Esophagus squamous epithelium (tissue), 4 donors: ENCODE data around the gene CCNJL.

ENCODE experiments used
- POLR2A ChIP-seq, 4 donors: fragments of 450-650 bp; IDR thresholded peaks; one replicate each; pipeline ENCODE4 v1.6.1; 2017; ENCODE audit warnings: antibody characterized with exemption in 4 of 4, mild to moderate bottlenecking in 4 of 4, moderate library complexity in 3 of 4
- TF ChIP-seq, protein P1 (sequence below), 6 experiments: fragments of 450-650 bp in 4 of 6; fragments of 200-600 bp in 2 of 6; sonication (generic) in 2 of 6; IDR thresholded peaks; one replicate each; pipeline ENCODE4 v1.5.1; 2016 to 2019; ENCODE audit warnings: antibody characterized with exemption in 6 of 6, mild to moderate bottlenecking in 4 of 6, moderate library complexity in 4 of 6

DNA sequence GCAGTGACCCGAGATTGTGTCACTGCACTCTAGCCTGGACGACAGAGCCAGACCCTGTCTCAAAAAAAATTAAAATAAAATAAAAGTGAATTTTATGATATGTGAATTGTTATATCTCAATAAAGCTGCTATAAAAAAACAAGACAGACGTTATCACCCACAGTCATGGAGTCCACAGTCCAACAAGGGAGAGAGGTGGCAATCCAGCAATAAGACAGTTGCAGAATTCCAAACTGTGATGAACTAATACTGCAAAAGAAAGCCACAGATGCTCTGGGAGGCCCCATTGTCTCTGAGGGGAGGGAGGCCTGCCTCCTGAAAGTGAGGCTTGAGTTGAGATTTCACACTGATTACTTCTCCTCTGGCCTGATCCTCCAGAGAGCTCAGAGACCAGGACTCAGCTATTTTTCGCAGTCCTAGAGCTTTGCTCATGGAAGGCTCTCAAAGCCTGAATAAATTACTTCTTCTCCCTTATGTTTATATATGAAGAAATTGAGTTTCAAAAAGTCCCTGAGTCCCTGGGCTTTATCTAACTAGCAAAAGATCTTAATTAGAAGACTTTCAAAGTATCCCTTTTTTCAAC lies 28.0 kb downstream of the CCNJL start:
- TF ChIP-seq, protein P1, sequence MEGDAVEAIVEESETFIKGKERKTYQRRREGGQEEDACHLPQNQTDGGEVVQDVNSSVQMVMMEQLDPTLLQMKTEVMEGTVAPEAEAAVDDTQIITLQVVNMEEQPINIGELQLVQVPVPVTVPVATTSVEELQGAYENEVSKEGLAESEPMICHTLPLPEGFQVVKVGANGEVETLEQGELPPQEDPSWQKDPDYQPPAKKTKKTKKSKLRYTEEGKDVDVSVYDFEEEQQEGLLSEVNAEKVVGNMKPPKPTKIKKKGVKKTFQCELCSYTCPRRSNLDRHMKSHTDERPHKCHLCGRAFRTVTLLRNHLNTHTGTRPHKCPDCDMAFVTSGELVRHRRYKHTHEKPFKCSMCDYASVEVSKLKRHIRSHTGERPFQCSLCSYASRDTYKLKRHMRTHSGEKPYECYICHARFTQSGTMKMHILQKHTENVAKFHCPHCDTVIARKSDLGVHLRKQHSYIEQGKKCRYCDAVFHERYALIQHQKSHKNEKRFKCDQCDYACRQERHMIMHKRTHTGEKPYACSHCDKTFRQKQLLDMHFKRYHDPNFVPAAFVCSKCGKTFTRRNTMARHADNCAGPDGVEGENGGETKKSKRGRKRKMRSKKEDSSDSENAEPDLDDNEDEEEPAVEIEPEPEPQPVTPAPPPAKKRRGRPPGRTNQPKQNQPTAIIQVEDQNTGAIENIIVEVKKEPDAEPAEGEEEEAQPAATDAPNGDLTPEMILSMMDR (IDR thresholded peaks at IDR 0.05), result no peak
- TF ChIP-seq POLR2A (IDR thresholded peaks at IDR 0.05), result no peak
